K562 (cell line): ENCODE data around the gene PIGH. TPM values are rescaled to one million over a fixed set of nuclear protein-coding genes. Genes with fewer than 3 reads are reported as not detected.

Experiments used
- BCL6 ChIP-seq: fragments of 250-450 bp; sonication (Bioruptor Pico); IDR thresholded peaks from 2 replicates; pipeline ENCODE4 v1.4.0; 2020
- BHLHE40 ChIP-seq: IDR thresholded peaks from 2 replicates; pipeline ENCODE4 v1.6.1; 2011; ENCODE audit warnings: low read length, improper control_type of control experiment
- KDM4B ChIP-seq, 2 experiments: fragments of 450-650 bp in 1 of 2; sonication (generic) in 1 of 2; IDR thresholded peaks; 2 replicates each; pipeline ENCODE4 v1.6.1; 2016 to 2017; ENCODE audit warnings: borderline replicate concordance in 2 of 2, antibody characterized with exemption in 1 of 2, low read depth in 1 of 2, mild to moderate bottlenecking in 1 of 2
- KLF13 ChIP-seq: fragments of 450-650 bp; IDR thresholded peaks from 2 replicates; pipeline ENCODE4 v1.6.1; 2016; ENCODE audit warnings: missing genetic modification characterization, low read depth, mild to moderate bottlenecking, missing compliant biosample characterization, moderate library complexity, borderline replicate concordance
- MCM5 ChIP-seq: fragments of 450-650 bp; IDR thresholded peaks from 2 replicates; pipeline ENCODE4 v1.6.1; 2016; ENCODE audit warnings: low read depth
- MXI1 ChIP-seq: IDR thresholded peaks from 2 replicates; pipeline ENCODE4 v1.6.1; 2011; ENCODE audit warnings: low read depth, mild to moderate bottlenecking, improper control_type of control experiment, low read length
- MYNN ChIP-seq, 2 experiments: sonication (generic); formaldehyde crosslinking in 1 of 2; IDR thresholded peaks; 2 replicates each; pipeline versions ENCODE4 v1.5.0 to v1.6.1; 2016 to 2020; ENCODE audit warnings: antibody characterized with exemption in 1 of 2, missing genetic modification reagents in 1 of 2
- NCOA6 ChIP-seq: fragments of 450-650 bp; IDR thresholded peaks from 2 replicates; pipeline ENCODE4 v1.6.1; 2017; ENCODE audit warnings: mild to moderate bottlenecking
- SIX5 ChIP-seq, 2 experiments: IDR thresholded peaks; 2 replicates each; pipeline ENCODE4 v1.6.1; 2011; ENCODE audit warnings: low read length in 2 of 2, borderline replicate concordance in 1 of 2, low read depth in 1 of 2, mild to moderate bottlenecking in 1 of 2, moderate library complexity in 1 of 2; ENCODE audit not compliant: insufficient read depth in 1 of 2
- ZNF12 ChIP-seq: sonication (generic); formaldehyde crosslinking; IDR thresholded peaks from 2 replicates; pipeline ENCODE4 v1.4.0; 2020; ENCODE audit warnings: mild to moderate bottlenecking, missing genetic modification reagents
- ZNF175 ChIP-seq: fragments of 200-800 bp; sonication (Bioruptor generic); IDR thresholded peaks from 2 replicates; pipeline ENCODE4 v1.6.1; 2016; ENCODE audit warnings: low read depth, mild to moderate bottlenecking, missing genetic modification characterization, missing compliant biosample characterization
- polyA plus RNA-seq, 8 experiments: library from polyadenylated mRNA; depleted of rRNA in 4 of 8; stranded (reverse) in 5 of 8; unstranded in 3 of 8; fragments of >200 nt; fragmentation: Nextera tagmentation in 2 of 8; fragmentation: Illumina TruSeq in 1 of 8; extraction: Ambion mirVana in 2 of 8; extraction: Trizol in 1 of 8; gene quantifications; 2 replicates each; pipeline versions ENCODE4 v1.2.1 to v1.2.3, GENCODE V29; 2011 to 2014; ENCODE audit warnings: inconsistent platforms in 1 of 8, missing spikeins in 1 of 8
- total RNA-seq, 7 experiments: library from RNA; depleted of rRNA in 6 of 7; stranded (reverse); fragments of >200 nt in 6 of 7; fragmentation: Illumina TruSeq in 2 of 7; extraction: Trizol in 2 of 7; gene quantifications; 2 replicates each; pipeline versions ENCODE4 v1.2.1 to v1.2.3, GENCODE V29; 2011 to 2021; ENCODE audit warnings: low replicate concordance in 1 of 7
- TF ChIP-seq, protein P1 (sequence below): fragments of 450-650 bp; IDR thresholded peaks from 2 replicates; pipeline ENCODE4 v1.6.1; 2016; ENCODE audit warnings: low read depth, mild to moderate bottlenecking, moderate library complexity
- TF ChIP-seq, protein P2 (sequence below): fragments of 150-350 bp; conservative IDR thresholded peaks from 2 replicates; pipeline ENCODE4 v1.6.1; 2014; ENCODE audit warnings: low read length
- TF ChIP-seq, protein P3 (sequence below): fragments of 200-400 bp; formaldehyde crosslinking; IDR thresholded peaks from 2 replicates; pipeline ENCODE4 v1.6.1; 2017; ENCODE audit warnings: mild to moderate bottlenecking, low read depth, low read length, moderate library complexity
- TF ChIP-seq, protein P4 (sequence below): fragments of 450-650 bp; IDR thresholded peaks from 2 replicates; pipeline ENCODE4 v1.6.1; 2016; ENCODE audit warnings: antibody characterized with exemption
- TF ChIP-seq, protein P5 (sequence below): sonication (generic); formaldehyde crosslinking; IDR thresholded peaks from 2 replicates; pipeline ENCODE4 v1.8.0; 2022; ENCODE audit warnings: mild to moderate bottlenecking, missing genetic modification reagents
- TF ChIP-seq, protein P6 (sequence below): fragments of 450-650 bp; formaldehyde crosslinking; IDR thresholded peaks from 2 replicates; pipeline ENCODE4 v1.4.0; 2020; ENCODE audit warnings: mild to moderate bottlenecking, moderate library complexity

Gene PIGH
- total and polyA plus RNA-seq, 9 of the 15 experiments (the other 6 are each of a cell fraction or from before 2014, with no cell fraction given): 21.1 to 53.4 (median 24.7) TPM

DNA sequence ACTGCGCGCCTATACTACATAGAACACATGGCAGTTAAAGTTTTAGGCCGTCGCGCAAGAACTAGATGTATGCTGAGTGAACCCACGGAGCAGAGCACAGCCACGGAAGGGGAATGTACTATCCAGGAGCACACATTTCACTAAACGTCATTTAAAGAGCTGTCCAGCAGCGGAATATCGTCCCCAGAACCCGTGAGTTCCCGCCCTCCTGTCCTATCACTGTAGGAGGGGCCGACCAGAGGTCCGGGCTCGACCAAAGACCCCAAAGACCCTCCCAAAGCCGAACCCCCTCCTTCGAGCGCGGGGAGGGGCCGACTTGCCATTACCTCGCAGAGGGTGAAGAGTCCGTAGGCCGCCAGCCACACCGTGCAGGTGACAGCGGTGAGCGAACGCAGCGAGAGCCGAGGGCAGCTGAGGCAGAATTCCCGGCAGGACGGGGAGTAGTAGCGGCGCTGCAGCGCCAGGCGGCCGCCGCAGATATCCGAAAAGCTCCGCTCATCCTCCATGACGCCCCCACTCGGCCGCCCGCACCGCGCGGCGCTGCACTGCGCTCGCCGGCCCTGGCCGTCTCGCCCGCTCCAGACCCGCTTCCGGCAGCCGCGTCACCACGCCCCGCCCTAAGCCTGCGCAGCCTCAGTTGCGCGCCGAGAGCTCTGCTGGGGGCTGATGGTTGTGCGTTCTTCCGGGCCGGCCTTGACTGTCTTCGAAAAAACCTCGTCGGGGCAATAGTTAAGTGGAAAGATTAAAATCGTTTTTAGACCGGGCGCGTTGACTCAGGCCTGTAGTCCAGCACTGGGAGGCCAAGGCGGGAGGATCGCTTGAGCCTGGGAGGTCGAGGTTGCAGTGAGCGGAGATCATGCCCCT, at the start of gene PIGH (continued):
- TF ChIP-seq, protein P1, sequence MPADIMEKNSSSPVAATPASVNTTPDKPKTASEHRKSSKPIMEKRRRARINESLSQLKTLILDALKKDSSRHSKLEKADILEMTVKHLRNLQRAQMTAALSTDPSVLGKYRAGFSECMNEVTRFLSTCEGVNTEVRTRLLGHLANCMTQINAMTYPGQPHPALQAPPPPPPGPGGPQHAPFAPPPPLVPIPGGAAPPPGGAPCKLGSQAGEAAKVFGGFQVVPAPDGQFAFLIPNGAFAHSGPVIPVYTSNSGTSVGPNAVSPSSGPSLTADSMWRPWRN: no peak
- no peak for TF ChIP-seq ZNF12 (CRISPR knock-in tag)
- TF ChIP-seq, protein P2, sequence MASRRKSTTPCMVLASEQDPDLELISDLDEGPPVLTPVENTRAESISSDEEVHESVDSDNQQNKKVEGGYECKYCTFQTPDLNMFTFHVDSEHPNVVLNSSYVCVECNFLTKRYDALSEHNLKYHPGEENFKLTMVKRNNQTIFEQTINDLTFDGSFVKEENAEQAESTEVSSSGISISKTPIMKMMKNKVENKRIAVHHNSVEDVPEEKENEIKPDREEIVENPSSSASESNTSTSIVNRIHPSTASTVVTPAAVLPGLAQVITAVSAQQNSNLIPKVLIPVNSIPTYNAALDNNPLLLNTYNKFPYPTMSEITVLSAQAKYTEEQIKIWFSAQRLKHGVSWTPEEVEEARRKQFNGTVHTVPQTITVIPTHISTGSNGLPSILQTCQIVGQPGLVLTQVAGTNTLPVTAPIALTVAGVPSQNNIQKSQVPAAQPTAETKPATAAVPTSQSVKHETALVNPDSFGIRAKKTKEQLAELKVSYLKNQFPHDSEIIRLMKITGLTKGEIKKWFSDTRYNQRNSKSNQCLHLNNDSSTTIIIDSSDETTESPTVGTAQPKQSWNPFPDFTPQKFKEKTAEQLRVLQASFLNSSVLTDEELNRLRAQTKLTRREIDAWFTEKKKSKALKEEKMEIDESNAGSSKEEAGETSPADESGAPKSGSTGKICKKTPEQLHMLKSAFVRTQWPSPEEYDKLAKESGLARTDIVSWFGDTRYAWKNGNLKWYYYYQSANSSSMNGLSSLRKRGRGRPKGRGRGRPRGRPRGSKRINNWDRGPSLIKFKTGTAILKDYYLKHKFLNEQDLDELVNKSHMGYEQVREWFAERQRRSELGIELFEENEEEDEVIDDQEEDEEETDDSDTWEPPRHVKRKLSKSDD: no peak
- no peak for TF ChIP-seq SIX5 (IDR thresholded peaks at IDR 0.05; ENCODE audit: borderline replicate concordance in 1 of 2, insufficient read depth in 1 of 2, low read depth in 1 of 2, low read length in 2 of 2)
- no peak for TF ChIP-seq MCM5
- 0 out of 2 replicates have a peak, but pooled peaks have one; percentile 19 for TF ChIP-seq BHLHE40
- TF ChIP-seq NCOA6: no peak
- no peak for TF ChIP-seq KLF13
- TF ChIP-seq, protein P3, sequence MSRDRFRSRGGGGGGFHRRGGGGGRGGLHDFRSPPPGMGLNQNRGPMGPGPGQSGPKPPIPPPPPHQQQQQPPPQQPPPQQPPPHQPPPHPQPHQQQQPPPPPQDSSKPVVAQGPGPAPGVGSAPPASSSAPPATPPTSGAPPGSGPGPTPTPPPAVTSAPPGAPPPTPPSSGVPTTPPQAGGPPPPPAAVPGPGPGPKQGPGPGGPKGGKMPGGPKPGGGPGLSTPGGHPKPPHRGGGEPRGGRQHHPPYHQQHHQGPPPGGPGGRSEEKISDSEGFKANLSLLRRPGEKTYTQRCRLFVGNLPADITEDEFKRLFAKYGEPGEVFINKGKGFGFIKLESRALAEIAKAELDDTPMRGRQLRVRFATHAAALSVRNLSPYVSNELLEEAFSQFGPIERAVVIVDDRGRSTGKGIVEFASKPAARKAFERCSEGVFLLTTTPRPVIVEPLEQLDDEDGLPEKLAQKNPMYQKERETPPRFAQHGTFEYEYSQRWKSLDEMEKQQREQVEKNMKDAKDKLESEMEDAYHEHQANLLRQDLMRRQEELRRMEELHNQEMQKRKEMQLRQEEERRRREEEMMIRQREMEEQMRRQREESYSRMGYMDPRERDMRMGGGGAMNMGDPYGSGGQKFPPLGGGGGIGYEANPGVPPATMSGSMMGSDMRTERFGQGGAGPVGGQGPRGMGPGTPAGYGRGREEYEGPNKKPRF: no peak
- no peak for TF ChIP-seq MYNN (IDR thresholded peaks at IDR 0.05)
- no peak for TF ChIP-seq MYNN (CRISPR knock-in tag; IDR thresholded peaks at IDR 0.05)
- TF ChIP-seq BCL6: no peak
- no peak for TF ChIP-seq KDM4B (IDR thresholded peaks at IDR 0.05; ENCODE audit: borderline replicate concordance in 2 of 2, low read depth in 1 of 2)
- TF ChIP-seq, protein P4, sequence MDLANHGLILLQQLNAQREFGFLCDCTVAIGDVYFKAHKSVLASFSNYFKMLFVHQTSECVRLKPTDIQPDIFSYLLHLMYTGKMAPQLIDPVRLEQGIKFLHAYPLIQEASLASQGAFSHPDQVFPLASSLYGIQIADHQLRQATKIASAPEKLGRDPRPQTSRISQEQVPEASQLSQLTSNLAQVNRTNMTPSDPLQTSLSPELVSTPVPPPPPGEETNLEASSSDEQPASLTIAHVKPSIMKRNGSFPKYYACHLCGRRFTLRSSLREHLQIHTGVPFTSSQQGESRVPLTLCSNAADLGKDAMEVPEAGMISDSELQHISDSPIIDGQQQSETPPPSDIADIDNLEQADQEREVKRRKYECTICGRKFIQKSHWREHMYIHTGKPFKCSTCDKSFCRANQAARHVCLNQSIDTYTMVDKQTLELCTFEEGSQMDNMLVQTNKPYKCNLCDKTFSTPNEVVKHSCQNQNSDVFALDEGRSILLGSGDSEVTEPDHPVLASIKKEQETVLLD: no peak
- TF ChIP-seq MXI1: no peak
- TF ChIP-seq, protein P5, sequence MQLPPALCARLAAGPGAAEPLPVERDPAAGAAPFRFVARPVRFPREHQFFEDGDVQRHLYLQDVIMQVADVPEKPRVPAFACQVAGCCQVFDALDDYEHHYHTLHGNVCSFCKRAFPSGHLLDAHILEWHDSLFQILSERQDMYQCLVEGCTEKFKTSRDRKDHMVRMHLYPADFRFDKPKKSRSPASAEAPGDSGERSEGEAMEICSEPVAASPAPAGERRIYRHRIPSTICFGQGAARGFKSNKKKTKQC (CRISPR knock-in tag): no peak
- TF ChIP-seq ZNF175 (CRISPR knock-in tag): no peak
- TF ChIP-seq, protein P6, sequence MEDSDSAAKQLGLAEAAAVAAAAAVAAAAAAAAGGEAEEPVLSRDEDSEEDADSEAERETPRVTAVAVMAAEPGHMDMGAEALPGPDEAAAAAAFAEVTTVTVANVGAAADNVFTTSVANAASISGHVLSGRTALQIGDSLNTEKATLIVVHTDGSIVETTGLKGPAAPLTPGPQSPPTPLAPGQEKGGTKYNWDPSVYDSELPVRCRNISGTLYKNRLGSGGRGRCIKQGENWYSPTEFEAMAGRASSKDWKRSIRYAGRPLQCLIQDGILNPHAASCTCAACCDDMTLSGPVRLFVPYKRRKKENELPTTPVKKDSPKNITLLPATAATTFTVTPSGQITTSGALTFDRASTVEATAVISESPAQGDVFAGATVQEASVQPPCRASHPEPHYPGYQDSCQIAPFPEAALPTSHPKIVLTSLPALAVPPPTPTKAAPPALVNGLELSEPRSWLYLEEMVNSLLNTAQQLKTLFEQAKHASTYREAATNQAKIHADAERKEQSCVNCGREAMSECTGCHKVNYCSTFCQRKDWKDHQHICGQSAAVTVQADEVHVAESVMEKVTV (CRISPR knock-in tag): no peak
